ENCODE results near the gene C3. TPM values are rescaled to one million over a fixed set of nuclear protein-coding genes. Genes with fewer than 3 reads are reported as not detected.

The C3 gene
- total and polyA plus RNA-seq, 2 donors from 2014 or later, result 452 to 3,831 TPM

- Histone ChIP-seq H3K9me3 (ENCODE audit: control insufficient read depth in 2 of 3, insufficient read depth in 1 of 3, low read length in 3 of 3) (no peaks in the 10 kb centered on the region), H3K9ac (ENCODE audit: low read length in 3 of 3) (no peak overlapping the region), H3K27me3 (ENCODE audit: control insufficient read depth, insufficient read depth, low read length) (no peaks in the 10 kb centered on the region), H3K36me3 (ENCODE audit: control insufficient read depth in 2 of 3, insufficient read depth in 3 of 3, low read length in 3 of 3) (no peaks in the 10 kb centered on the region), H3K4me1 (ENCODE audit: control insufficient read depth in 2 of 3, insufficient read depth in 2 of 3, low read depth in 1 of 3, low read length in 3 of 3) (no peaks in the 10 kb centered on the region), H3K27ac (ENCODE audit: low read depth in 2 of 2, low read length in 2 of 2) (no peak overlapping the region), H3K4me3 (ENCODE audit: low read length in 3 of 3) (no peak overlapping the region)
- TF ChIP-seq, protein P1, sequence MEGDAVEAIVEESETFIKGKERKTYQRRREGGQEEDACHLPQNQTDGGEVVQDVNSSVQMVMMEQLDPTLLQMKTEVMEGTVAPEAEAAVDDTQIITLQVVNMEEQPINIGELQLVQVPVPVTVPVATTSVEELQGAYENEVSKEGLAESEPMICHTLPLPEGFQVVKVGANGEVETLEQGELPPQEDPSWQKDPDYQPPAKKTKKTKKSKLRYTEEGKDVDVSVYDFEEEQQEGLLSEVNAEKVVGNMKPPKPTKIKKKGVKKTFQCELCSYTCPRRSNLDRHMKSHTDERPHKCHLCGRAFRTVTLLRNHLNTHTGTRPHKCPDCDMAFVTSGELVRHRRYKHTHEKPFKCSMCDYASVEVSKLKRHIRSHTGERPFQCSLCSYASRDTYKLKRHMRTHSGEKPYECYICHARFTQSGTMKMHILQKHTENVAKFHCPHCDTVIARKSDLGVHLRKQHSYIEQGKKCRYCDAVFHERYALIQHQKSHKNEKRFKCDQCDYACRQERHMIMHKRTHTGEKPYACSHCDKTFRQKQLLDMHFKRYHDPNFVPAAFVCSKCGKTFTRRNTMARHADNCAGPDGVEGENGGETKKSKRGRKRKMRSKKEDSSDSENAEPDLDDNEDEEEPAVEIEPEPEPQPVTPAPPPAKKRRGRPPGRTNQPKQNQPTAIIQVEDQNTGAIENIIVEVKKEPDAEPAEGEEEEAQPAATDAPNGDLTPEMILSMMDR (IDR thresholded peaks at IDR 0.05; ENCODE audit: borderline replicate concordance, extremely low read depth, insufficient read depth), result no peak
- no peak for FAIRE-seq
- DNase-seq, result peak in 1 of 5 donors; percentile 39
- intact Hi-C loops (cut with DNase I), result no loop called here
These were observed 29.1 kb downstream of the C3 start for GRCh38 chr19:6691342-6691741.

DNA sequence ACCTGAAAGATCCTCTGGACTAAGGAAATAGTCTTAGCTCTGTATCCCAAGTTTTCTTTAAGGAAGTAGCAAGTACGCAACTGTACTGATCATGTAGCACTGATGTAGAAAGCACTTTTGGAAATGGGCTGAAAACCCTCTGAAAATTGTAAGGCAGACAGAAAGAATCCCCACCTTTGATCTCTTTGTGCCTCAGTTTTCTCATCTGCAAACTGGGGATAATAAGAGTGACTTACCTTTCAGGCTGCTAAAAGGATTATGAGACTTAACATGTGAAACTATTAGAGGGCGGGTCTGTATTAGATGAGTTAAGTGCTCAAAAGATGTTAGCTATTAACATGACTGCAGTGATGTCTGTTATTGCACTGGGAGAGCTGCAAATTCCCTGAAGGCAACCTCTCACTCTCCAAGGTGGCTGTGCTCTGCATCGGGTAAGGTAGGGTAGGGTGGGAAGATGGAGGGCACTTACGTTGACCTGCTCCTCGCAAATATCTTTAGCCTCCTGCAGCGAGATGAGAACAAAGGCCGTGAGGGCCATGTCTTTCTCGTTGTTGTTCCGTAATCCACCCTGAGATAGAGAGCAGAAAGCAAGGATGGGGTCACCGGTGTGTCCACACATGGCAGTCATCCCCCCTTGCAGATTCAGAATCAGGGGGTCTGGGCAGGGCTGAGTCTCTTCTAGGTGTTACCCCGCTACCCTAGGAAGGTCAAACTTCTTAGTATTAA lies 30.1 kb downstream of the C3 start:
- H3K9me3 ChIP-seq (ENCODE audit: control insufficient read depth in 2 of 3, insufficient read depth in 1 of 3, low read length in 3 of 3), result no peaks in the 10 kb centered on the region
- TF ChIP-seq, protein P1 (IDR thresholded peaks at IDR 0.05; ENCODE audit: borderline replicate concordance, extremely low read depth, insufficient read depth), result no peak
- intact Hi-C loops (cut with DNase I), result no loop called here
- no peaks in the 10 kb centered on the region for H3K27me3 ChIP-seq (ENCODE audit: control insufficient read depth, insufficient read depth, low read length)
- no peak overlapping the region for H3K27ac ChIP-seq (ENCODE audit: low read depth in 2 of 2, low read length in 2 of 2)
- no peaks in the 10 kb centered on the region for H3K36me3 ChIP-seq (ENCODE audit: control insufficient read depth in 2 of 3, insufficient read depth in 3 of 3, low read length in 3 of 3)
- no peak overlapping the region for H3K4me3 ChIP-seq (ENCODE audit: low read length in 3 of 3)
- FAIRE-seq, result no peak
- peak in 1 of 5 donors; percentile 12 for DNase-seq
- no peak overlapping the region for H3K9ac ChIP-seq (ENCODE audit: low read length in 3 of 3)
- H3K4me1 ChIP-seq (ENCODE audit: control insufficient read depth in 2 of 3, insufficient read depth in 2 of 3, low read depth in 1 of 3, low read length in 3 of 3), result no peaks in the 10 kb centered on the region

GRCh38 chr19:6687114-6687513 lies 33.3 kb downstream of the C3 start:
- Histone ChIP-seq H3K36me3 (ENCODE audit: control insufficient read depth in 2 of 3, insufficient read depth in 3 of 3, low read length in 3 of 3) (no peaks in the 10 kb centered on the region), H3K27me3 (ENCODE audit: control insufficient read depth, insufficient read depth, low read length) (no peaks in the 10 kb centered on the region), H3K27ac (ENCODE audit: low read depth in 2 of 2, low read length in 2 of 2) (no peak overlapping the region), H3K9ac (ENCODE audit: low read length in 3 of 3) (no peak overlapping the region), H3K9me3 (ENCODE audit: control insufficient read depth in 2 of 3, insufficient read depth in 1 of 3, low read length in 3 of 3) (no peaks in the 10 kb centered on the region), H3K4me1 (ENCODE audit: control insufficient read depth in 2 of 3, insufficient read depth in 2 of 3, low read depth in 1 of 3, low read length in 3 of 3) (no peaks in the 10 kb centered on the region), H3K4me3 (ENCODE audit: low read length in 3 of 3) (no peak overlapping the region)
- intact Hi-C loops (cut with DNase I), result no loop called here
- DNase-seq (peak in 2 of 5 donors; percentile 4 to 37), FAIRE-seq (no peak)
- TF ChIP-seq, protein P1 (IDR thresholded peaks at IDR 0.05; ENCODE audit: borderline replicate concordance, extremely low read depth, insufficient read depth), result no peak

Measured in kidney (tissue), 14 donors.